Mammary epithelial cell (primary cell): Measurements from ENCODE around the gene ALPP.

Experiments used
- EZH2 ChIP-seq: IDR thresholded peaks from 2 replicates; pipeline ENCODE4 v1.6.1; 2012; ENCODE audit warnings: low read length, inconsistent platforms, borderline replicate concordance
- TF ChIP-seq, protein P1 (sequence below), 2 donors: IDR thresholded peaks in 1 of 2; conservative IDR thresholded peaks in 1 of 2; 2 replicates each; pipeline ENCODE4 v1.5.1; 2011 to 2012; ENCODE audit warnings: inconsistent platforms in 2 of 2, low read length in 2 of 2, mild to moderate bottlenecking in 2 of 2, control low read depth in 1 of 2, low read depth in 1 of 2; ENCODE audit not compliant: insufficient read depth in 1 of 2; ENCODE audit errors: extremely low read depth in 1 of 2

DNA sequence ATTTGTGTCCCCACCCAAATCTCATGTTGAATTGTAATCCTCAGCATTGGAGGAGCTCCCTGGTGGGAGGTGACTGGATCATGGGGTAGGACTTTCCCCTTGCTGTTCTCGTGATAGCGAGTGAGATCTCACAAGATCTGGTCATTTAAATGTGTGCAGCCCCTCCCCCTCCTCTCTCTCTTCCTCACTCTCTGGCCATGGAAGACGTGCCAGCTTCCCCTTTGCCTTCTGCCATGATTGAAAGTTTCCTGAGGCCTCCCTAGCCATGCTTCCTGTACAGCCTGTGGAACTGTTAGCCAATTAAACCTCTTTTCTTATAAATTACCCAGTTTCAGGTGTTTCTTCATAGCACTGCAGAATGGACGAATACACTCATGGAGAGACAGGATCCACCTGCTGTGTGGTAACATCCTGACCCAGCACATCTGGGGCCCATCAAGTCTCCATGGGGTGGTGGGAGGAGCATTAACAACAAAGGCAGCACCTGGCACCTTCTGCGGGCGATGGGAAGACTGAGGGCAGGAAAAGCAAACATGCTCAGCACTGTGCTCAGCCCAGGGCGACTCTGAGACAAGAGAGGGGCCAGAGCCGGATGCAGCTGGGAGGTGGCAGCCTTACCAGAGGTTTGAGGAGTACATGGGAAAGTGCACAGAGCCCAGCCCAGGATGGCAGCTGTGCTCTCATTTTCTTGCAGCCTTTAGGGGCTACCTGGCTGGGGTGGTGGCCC, 16.2 kb upstream of the ALPP start:
- TF ChIP-seq, protein P1, sequence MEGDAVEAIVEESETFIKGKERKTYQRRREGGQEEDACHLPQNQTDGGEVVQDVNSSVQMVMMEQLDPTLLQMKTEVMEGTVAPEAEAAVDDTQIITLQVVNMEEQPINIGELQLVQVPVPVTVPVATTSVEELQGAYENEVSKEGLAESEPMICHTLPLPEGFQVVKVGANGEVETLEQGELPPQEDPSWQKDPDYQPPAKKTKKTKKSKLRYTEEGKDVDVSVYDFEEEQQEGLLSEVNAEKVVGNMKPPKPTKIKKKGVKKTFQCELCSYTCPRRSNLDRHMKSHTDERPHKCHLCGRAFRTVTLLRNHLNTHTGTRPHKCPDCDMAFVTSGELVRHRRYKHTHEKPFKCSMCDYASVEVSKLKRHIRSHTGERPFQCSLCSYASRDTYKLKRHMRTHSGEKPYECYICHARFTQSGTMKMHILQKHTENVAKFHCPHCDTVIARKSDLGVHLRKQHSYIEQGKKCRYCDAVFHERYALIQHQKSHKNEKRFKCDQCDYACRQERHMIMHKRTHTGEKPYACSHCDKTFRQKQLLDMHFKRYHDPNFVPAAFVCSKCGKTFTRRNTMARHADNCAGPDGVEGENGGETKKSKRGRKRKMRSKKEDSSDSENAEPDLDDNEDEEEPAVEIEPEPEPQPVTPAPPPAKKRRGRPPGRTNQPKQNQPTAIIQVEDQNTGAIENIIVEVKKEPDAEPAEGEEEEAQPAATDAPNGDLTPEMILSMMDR (conservative IDR thresholded peaks at IDR 0.05 in 1 of 2, IDR thresholded peaks at IDR 0.05 in 1 of 2; ENCODE audit: extremely low read depth in 1 of 2, insufficient read depth in 1 of 2, low read depth in 1 of 2, low read length in 2 of 2), result no peak
- TF ChIP-seq EZH2, result no peak
